Gastrocnemius medialis (tissue), 4 donors: ENCODE results near the gene LRRFIP1. TPM values are rescaled to one million over a fixed set of nuclear protein-coding genes. Genes with fewer than 3 reads are reported as not detected.

Source experiments
- ATAC-seq, 2 donors: fragments of 150-250 bp; one replicate each; pipeline ENCODE4 v1.9.1; 2016
- DNase-seq, 2 donors: peaks; one replicate each; pipeline ENCODE4 v3.0.0-alpha.2; 2019
- H3K27ac ChIP-seq, 4 donors: fragments of 200-600 bp; sonication (generic); 1 replicate in 1 of 4; 2 replicates in 3 of 4; pipeline ENCODE4 v1.5.1; 2016 to 2018; ENCODE audit warnings: mild to moderate bottlenecking in 2 of 4, moderate library complexity in 1 of 4
- H3K27me3 ChIP-seq, 3 donors: fragments of 200-600 bp; sonication (generic) in 2 of 3; 1 replicate in 1 of 3; 2 replicates in 2 of 3; pipeline versions ENCODE4 v1.5.1 to v1.6.0; 2016 to 2019; ENCODE audit warnings: mild to moderate bottlenecking in 1 of 3, moderate library complexity in 1 of 3
- H3K36me3 ChIP-seq, 2 donors: fragments of 200-600 bp; sonication (generic) in 1 of 2; one replicate each; pipeline ENCODE4 v1.5.1; 2017 to 2018
- H3K4me1 ChIP-seq, 2 donors: fragments of 200-600 bp; sonication (generic) in 1 of 2; one replicate each; pipeline ENCODE4 v1.5.1; 2016 to 2017; ENCODE audit warnings: mild to moderate bottlenecking in 2 of 2
- H3K4me3 ChIP-seq, 4 donors: fragments of 200-600 bp; sonication (generic) in 3 of 4; 1 replicate in 1 of 4; 2 replicates in 3 of 4; pipeline ENCODE4 v1.5.1; 2016 to 2019; ENCODE audit warnings: mild to moderate bottlenecking in 2 of 4
- H3K9me3 ChIP-seq, 3 donors: fragments of 200-600 bp; sonication (generic) in 2 of 3; 1 replicate in 1 of 3; 2 replicates in 2 of 3; pipeline ENCODE4 v1.5.1; 2016 to 2019
- POLR2A ChIP-seq, 2 donors: fragments of 450-650 bp; IDR thresholded peaks; one replicate each; pipeline ENCODE4 v1.6.1; 2017; ENCODE audit warnings: antibody characterized with exemption in 2 of 2, mild to moderate bottlenecking in 2 of 2, moderate library complexity in 2 of 2
- in situ Hi-C, 4 donors: fragments of 200-750 bp; cut with MboI; loops; one replicate each; pipeline versions ENCODE4 v1.15.0 to v1.8.0; 2017; ENCODE audit warnings: low sequenced_read_pairs in 4 of 4
- intact Hi-C: fragments of 100-400 bp; cut with DNase I; formaldehyde crosslinking; loops from one replicate; pipeline ENCODE4 v1.15.1; 2023; ENCODE audit warnings: low total_unique reads
- total RNA-seq, 4 donors: library from RNA; depleted of rRNA; stranded (reverse); fragments of >200 nt; gene quantifications; one replicate each; pipeline versions ENCODE4 v1.1.0 to v1.2.3, GENCODE V29; 2016
- TF ChIP-seq, protein P1 (sequence below), 5 experiments: fragments of 450-650 bp in 3 of 5; fragments of 200-600 bp in 2 of 5; sonication (generic) in 2 of 5; IDR thresholded peaks in 4 of 5; conservative IDR thresholded peaks in 1 of 5; 1 replicate in 4 of 5; 2 replicates in 1 of 5; pipeline ENCODE4 v1.5.1; 2016 to 2019; ENCODE audit warnings: antibody characterized with exemption in 5 of 5, mild to moderate bottlenecking in 3 of 5, moderate library complexity in 3 of 5

The LRRFIP1 gene
- total RNA-seq, 4 donors from 2014 or later: 37.9 to 74.1 (median 54.0) TPM

DNA sequence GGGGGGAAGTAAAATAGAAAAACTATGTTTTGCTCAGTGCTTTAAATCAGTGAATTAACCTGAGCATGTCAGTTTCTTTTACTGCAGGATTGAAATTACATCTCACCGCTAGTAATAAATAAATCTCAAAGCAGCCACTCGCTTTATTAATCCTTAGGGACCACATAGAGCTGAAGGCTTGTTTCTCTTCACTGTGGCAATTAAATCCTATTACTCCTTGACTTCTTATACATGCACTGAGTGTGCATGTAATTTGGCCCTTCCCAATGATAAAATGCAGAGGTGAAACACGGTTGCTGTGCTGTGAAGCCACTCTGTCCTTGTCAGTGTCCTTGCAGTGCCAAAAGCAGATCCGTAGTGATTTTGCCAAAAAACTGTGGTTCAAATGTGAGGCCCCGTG, 94.1 kb downstream of the LRRFIP1 start:
- H3K4me1 ChIP-seq: peaks cover 72 to 80% of the 10 kb centered on the region in 2 donors
- intact Hi-C loops (no loop called here), in situ Hi-C loops (no loop called here)
- no peaks in the 10 kb centered on the region for H3K36me3 ChIP-seq
- ATAC-seq (no peak), DNase-seq (no peak)
- no peak overlapping the region for H3K4me3 ChIP-seq
- TF ChIP-seq POLR2A (IDR thresholded peaks at IDR 0.05): no peak
- TF ChIP-seq, protein P1, sequence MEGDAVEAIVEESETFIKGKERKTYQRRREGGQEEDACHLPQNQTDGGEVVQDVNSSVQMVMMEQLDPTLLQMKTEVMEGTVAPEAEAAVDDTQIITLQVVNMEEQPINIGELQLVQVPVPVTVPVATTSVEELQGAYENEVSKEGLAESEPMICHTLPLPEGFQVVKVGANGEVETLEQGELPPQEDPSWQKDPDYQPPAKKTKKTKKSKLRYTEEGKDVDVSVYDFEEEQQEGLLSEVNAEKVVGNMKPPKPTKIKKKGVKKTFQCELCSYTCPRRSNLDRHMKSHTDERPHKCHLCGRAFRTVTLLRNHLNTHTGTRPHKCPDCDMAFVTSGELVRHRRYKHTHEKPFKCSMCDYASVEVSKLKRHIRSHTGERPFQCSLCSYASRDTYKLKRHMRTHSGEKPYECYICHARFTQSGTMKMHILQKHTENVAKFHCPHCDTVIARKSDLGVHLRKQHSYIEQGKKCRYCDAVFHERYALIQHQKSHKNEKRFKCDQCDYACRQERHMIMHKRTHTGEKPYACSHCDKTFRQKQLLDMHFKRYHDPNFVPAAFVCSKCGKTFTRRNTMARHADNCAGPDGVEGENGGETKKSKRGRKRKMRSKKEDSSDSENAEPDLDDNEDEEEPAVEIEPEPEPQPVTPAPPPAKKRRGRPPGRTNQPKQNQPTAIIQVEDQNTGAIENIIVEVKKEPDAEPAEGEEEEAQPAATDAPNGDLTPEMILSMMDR (IDR thresholded peaks at IDR 0.05 in 4 of 5, conservative IDR thresholded peaks at IDR 0.05 in 1 of 5): no peak
- H3K27ac ChIP-seq: peak overlapping the region; percentile 19 to 58 (median 42)
- no peaks in the 10 kb centered on the region for H3K27me3 ChIP-seq
- H3K9me3 ChIP-seq: no peaks in the 10 kb centered on the region

DNA sequence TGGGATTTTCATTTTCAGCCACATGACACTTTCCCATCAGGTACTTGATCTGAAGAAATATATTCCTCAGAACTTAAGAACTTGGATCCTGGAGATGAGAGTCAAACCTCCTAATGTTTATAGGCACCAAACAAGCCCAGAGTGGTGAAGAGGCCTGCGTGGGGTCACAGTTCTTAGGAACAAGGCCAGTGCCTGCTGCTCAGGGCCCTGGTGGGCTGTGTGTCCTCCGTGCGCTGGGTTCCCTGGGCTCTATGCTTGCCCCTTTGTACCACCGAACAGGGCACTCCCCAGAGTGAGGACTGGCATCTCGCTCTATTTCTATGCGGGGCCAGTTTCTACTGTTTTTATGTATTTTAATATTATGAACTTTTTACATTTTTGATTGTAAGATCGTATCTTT, 95.2 kb downstream of the LRRFIP1 start:
- in situ Hi-C loops: no loop called here
- peaks cover 77 to 82% of the 10 kb centered on the region in 2 donors for H3K4me1 ChIP-seq
- ATAC-seq (no peak), DNase-seq (no peak)
- H3K9me3 ChIP-seq: no peaks in the 10 kb centered on the region
- intact Hi-C loops: no loop called here
- H3K4me3 ChIP-seq: no peak overlapping the region
- H3K27me3 ChIP-seq: no peaks in the 10 kb centered on the region
- TF ChIP-seq POLR2A (IDR thresholded peaks at IDR 0.05): no peak
- TF ChIP-seq, protein P1 (IDR thresholded peaks at IDR 0.05 in 4 of 5, conservative IDR thresholded peaks at IDR 0.05 in 1 of 5): no peak
- peak overlapping the region in 1 of 4 donors; percentile 58 for H3K27ac ChIP-seq
- no peaks in the 10 kb centered on the region for H3K36me3 ChIP-seq

DNA sequence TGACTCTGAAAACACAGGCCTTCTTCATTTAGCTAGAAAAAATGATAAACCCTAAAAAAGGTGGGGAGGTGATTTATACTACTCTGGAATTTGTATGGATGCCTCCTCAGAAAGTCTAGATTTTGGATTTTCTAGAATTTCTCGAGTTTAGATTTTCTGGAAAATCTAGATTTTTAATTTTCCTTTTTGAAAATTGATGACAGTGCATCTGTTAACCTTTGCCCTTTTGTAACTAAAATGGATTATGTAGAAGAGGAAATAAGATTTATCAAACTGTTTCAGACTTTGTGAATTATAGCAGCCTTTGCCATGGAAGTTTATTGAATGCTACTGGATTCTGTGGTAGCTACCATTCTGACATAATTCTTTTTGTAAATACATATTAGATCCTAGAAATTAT, 95.6 kb downstream of the LRRFIP1 start:
- intact Hi-C loops (no loop called here), in situ Hi-C loops (no loop called here)
- Histone ChIP-seq H3K27ac (no peak overlapping the region), H3K9me3 (no peaks in the 10 kb centered on the region), H3K4me3 (no peak overlapping the region), H3K36me3 (no peaks in the 10 kb centered on the region), H3K4me1 (peaks cover 76 to 79% of the 10 kb centered on the region in 2 donors), H3K27me3 (no peaks in the 10 kb centered on the region)
- no peak for TF ChIP-seq POLR2A (IDR thresholded peaks at IDR 0.05)
- TF ChIP-seq, protein P1 (IDR thresholded peaks at IDR 0.05 in 4 of 5, conservative IDR thresholded peaks at IDR 0.05 in 1 of 5): no peak
- no peak for DNase-seq
- no peak for ATAC-seq

DNA sequence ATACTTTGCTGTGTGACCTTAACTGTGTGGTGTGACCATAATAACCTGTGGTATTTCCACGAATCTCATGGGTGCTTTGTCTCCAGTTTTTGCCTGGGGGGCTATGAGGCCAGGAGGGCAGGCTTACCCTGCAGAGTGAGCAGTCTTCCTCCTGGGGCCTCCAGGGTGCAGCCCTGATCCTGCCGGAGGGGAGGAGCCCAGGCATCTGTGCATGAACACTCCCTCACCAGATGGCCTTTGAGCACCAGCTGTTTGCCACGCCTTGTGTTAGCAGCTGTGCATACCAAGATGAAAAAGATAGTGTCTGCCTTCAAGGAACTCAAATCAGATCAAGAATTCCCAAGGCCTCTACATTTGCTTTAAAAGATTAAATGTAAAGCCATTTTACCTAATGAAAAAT, 96.2 kb downstream of the LRRFIP1 start:
- in situ Hi-C loops: no loop called here
- peak overlapping the region in 1 of 4 donors; percentile 46 for H3K27ac ChIP-seq
- intact Hi-C loops: no loop called here
- H3K27me3 ChIP-seq: no peaks in the 10 kb centered on the region
- no peak overlapping the region for H3K4me3 ChIP-seq
- no peaks in the 10 kb centered on the region for H3K36me3 ChIP-seq
- H3K9me3 ChIP-seq: no peaks in the 10 kb centered on the region
- no peak for TF ChIP-seq POLR2A (IDR thresholded peaks at IDR 0.05)
- TF ChIP-seq, protein P1 (IDR thresholded peaks at IDR 0.05 in 4 of 5, conservative IDR thresholded peaks at IDR 0.05 in 1 of 5): no peak
- no peak for DNase-seq
- H3K4me1 ChIP-seq: peaks cover 73 to 75% of the 10 kb centered on the region in 2 donors
- ATAC-seq: no peak
